Stimulated activated CD4-positive, alpha-beta T cell treated with anti-CD3 and anti-CD28 coated beads, TNF-alpha, amount 100 ng/mL, for 24 hours (primary cell): Measurements from ENCODE around the gene KIFC3.
"Not testable (repeated sequence)": the region's sequence is repeated elsewhere in the genome, so short reads cannot be mapped to it uniquely, and the experiment has no call there.

Experiments used
- DNase-seq, 3 experiments: peaks; one replicate each; pipeline ENCODE4 v3.0.0-alpha.2; 2020; ENCODE audit warnings: low read depth in 3 of 3

KIFC3 gene

DNA sequence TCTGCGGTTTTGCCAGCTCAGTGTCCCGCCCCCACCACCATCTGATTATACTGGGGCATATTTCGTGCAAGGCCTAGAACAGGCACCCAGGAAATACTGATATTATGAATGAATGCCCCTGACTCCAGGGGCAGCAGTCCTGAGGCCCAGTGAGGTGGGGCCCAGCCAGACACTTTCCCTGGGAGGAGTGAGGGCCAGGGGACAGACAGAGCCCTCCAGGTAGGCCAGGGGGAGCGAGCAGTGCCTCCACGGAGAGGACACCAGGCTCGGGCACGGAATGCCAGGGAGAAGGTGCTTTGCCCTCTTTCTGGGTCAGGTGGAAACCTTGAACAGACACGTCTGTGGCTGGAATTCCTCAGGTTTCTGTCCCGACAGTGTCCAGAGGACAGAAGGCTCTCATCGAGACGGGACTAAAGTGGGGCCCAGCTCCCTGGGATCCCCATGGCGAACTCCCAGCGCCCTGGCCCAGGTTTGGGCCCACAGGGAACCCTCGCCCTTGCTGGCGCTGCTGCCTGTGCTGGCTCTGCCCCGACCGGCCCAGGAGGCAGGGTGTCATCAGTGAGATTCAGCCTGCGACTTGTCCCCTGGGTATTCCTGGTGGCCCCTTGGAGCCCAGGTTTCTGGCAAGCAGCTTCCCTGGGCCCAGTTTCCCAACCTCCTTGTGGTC lies 62.4 kb downstream of the KIFC3 start:
- no peak for DNase-seq

DNA sequence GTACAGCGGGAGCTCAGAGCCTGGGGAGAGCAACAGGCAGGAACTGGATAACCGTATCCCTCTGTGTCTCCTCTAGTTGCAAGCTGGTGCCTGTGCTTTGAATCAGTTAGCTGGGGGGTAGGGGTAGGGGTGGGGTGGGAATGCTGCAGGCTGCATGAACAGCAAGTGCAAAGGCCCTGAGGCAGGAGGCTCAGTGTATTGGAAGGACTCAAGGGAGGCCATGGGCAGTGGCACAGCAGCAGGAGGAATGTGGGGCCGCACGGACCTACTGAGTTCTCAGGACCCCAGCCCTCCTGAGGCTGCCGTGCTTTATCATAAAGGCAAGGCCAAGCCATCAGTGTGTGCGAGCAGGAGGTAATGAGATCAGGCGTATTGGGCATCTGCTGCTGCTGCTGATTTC lies 63.4 kb downstream of the KIFC3 start:
- no peak for DNase-seq

DNA sequence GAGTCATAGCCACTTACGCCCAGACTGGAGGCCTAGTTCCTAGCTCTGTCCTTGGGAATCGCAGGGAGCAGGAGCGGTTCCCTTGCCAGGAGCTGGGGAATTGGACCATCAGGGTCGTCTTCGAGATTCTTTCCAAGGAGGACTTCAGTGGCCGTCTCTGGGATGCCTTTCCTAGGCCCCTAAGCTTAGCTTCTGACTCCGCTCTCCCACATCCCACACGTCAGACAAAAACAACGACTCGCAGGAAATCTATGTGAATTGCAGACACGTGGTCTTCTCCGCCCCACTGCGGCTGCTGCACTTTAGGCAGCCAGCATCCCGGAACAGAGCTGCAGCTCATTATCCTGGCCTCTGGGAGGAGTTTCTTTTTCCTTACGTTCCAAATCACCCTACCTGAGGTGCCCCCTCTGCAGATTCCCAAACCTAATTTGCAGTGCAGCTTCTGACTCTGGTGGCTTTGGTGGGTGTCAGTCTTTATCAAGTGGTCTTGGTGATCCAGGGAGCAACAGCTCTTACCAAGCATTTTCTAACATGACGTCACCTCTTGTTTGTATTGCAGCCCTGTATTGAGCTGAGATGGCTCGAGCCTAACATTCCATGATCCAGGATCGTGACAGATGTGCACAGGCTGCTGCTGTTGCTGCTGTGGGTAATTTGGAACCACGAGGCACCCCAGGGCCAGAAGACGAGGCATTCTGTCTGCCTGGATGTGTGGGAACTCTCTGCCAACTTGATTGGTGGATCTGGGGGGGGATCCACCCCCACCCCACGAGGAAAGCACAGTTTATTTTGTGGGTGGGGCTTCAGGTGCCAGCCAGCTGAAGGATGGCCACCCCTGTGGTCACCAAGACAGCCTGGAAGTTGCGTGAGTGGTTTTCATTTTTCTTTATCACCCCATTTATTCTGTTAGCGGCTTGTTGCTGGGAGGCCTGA lies 65.6 kb downstream of the KIFC3 start:
- DNase-seq, result peak in 2 of 3 experiments; percentile 13 to 34

DNA sequence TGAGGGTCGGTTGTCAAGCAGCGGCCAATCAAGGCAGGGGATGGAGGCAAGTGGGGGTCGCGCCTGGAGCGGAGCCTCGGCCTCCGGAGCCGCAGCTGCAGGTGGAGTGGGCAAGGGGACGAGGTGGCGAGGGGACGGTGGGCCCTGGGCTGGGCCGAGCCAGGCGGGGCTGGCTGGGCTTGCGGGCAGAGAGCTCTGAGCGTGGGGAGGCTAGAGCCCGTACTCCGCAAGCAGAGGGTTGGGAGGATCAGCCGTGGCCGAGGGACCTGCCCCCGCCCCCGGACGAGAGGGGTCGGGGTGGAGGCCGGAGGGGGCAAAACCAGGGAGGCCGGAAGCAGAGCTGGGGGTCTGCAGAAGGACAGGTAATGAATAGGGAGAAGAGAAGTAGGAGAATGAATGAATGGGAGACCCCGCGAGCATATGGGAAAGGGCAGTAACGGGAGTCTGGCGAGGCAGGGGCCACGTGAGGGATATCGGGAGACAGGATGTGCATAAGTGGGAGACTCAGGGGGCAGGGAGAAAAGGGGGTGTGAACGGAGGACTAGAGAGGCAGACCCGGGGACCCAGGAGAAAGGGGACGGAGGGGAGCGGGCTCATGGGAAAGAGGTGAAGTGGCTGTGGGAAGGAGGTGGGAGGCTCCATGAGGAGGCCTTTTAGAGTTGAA lies 66.4 kb downstream of the KIFC3 start, which contains the start of gene KATNB1:
KATNB1 (plus strand) TSS at position 16 of the 664 bp plus-strand sequence. CDS start 1,474 bp downstream, outside the sequence.
- DNase-seq, result no peak

DNA sequence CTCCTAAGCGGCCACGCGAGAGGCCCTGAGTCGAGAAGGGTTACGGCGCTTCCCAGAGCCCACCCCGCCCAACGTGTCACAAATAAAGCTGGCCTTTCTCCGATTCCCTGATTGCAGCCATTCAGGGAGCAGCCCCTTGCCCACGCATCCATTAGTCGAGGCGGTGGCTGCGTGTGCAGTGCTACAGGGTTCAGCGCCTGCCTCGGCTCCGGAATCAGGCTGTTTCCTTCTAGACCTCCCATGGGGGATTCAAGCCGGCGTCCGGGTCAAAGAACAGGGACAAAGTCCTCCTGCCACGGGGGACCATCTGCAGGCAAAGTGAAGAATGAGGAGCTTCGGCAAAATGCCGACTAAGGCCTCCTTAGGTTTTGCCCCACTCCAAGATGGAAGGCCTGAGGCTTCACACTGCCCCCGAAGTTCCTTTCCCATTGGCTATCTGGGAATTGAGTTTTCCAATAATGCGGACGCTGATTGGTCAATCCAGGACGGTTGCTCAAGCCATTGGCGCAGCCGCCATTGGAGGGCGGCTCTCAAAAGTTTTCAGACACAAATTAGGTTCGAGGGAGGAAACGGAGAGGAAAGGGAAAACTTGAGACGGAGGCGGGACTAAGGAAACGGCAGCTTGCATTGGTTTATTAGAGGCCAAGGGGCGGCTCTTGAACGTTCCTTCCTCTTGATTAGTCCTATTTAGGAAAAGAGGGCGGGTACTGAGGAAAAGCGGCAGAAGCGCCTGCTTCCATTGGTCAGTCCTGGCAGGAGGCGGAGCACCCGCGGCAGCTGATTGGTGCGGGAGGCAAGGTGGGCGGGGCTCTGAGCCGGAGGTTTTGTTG lies 67.2 kb downstream of the KIFC3 start:
- peak; percentile 94 to 98 (median 96) for DNase-seq

DNA sequence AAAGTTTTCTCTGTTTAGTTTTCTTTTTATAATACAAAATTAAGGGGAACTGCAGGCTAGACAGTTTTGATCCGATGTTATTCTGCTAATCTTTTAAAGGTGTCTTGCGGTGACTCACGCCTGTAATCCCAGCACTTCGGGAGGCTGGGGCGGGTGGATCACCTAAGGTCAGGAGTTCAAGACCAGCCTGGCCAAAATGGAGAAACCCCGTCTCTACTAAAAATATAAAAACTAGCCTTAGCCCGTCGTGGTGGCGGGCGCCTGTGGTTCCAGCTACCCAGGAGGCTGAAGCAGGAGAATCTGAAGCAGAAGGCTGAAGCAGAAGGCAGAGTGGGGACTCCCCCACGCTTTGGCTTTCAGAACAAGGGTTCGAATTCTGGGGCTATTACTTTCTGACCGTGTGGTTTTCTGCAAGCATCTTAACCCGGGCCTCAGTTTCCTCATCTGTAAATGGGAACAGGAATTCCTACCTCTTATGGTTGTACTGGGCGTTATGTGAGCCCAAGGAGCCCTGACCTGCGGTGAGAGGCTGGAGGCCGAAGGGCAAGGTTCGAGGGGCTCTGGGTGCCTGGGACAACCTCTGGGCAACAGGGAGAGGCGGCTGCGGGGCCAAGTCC lies 67.9 kb downstream of the KIFC3 start:
- DNase-seq, result no peak

DNA sequence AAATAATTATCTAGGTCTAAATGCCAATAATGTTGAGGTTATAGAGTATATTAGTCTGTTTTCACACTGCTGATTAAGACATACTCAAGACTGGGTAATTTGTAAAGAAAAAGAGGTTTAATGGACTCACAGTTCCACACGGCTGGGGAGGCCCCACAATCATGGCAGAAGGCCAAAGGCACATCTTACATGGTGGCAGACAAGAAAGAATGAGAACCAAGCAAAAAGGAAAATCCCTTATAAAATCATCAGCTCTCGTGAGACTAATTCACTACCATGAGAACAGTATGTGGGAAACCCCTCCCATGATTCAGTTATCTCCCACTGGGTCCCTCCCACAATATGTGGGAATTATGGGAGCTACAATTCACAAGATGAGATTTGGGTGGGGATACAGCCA lies 69.6 kb downstream of the KIFC3 start:
- DNase-seq, result no peak

DNA sequence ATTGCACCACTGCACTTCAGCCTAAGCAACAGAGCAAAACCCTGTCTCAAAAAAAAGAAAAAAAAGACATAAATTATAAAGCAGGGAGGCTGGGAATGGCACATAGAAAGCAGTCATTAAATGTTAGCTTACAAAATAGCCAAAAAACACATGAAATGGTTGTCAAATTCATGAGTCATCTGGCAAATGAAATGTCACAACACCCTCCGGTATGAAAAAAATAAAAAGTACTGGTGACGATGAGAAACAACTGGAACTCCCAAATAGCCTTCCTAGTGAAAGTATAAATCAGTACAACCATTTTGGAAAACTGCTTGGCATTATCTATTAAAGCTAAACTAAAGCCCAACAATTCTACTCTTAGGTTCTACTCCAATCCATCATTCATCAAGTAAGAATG lies 70.3 kb downstream of the KIFC3 start:
- DNase-seq, result no peak

DNA sequence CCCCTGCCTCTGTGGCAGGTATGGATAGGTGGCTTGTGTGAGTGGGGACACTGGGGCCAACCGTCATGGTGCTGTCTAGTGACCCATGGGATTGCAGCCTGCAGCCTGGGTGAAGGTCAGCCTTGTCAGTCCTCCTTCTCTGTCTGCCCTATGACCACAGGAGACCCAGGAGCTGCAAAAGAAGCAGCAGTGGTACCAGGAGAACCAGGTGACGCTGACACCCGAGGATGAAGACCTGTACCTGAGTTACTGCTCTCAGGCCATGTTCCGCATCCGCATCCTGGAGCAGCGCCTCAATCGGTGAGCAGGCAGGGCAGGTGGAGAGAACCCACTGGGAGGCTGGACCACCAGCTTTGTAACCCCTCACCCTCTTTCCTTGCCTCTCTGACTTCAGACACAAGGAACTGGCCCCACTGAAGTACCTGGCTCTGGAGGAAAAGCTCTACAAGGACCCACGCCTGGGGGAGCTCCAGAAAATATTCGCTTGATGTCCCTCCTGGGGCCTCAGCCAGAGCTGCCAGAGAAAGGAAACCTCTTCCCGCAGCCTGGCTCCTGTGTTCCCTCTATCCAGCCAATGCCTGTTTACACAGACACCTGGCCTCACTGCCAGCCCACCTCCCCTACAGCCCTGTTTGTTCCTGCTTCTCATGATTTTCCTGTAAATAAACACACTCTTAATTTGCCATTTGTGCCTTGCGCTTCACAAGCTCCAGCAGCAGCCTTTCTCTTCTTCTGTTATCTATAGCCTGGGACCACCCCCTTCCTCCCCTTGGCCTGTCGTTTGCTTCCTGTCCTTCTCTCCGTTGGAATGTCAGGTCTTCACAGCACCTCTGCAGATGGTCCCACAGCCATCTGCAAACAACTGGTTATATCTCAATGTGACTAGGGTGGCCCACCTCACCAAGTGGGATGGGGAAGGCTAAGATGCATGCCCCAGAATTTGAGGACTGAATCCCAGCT lies 71.2 kb downstream of the KIFC3 start:
- no peak for DNase-seq

DNA sequence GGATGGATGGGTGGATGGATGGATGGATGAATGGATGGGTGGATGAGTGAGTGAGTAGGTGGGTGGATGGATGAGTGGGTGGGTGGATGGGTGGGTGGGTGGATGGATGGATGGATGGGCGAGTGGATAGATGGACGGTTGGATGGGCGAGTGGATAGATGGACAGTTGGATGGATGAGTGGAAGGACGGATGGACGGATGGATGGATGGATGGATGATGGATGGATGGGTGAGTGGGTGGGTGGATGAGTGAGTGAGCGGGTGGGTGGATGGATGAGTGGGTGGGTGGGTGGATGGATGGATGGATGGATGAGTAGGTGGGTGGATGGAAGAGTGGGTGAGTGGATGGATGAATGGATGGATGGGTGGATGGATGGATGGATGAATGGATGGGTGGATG lies 72.4 kb downstream of the KIFC3 start:
- DNase-seq, result not testable (repeated sequence)

DNA sequence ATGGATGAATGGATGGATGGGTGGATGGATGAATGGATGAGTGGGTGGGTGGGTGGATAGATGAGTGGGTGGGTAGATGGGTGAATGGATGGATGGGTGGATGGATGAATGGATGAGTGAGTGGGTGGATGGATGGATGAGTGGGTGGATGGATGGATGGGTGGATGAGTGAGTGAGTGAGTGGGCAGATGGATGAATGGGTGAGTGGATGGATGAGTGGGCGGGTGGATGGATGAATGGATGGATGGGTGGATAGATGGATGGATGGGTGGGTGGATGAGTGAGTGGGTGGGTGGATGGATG lies 73.2 kb downstream of the KIFC3 start:
- no peak for DNase-seq

DNA sequence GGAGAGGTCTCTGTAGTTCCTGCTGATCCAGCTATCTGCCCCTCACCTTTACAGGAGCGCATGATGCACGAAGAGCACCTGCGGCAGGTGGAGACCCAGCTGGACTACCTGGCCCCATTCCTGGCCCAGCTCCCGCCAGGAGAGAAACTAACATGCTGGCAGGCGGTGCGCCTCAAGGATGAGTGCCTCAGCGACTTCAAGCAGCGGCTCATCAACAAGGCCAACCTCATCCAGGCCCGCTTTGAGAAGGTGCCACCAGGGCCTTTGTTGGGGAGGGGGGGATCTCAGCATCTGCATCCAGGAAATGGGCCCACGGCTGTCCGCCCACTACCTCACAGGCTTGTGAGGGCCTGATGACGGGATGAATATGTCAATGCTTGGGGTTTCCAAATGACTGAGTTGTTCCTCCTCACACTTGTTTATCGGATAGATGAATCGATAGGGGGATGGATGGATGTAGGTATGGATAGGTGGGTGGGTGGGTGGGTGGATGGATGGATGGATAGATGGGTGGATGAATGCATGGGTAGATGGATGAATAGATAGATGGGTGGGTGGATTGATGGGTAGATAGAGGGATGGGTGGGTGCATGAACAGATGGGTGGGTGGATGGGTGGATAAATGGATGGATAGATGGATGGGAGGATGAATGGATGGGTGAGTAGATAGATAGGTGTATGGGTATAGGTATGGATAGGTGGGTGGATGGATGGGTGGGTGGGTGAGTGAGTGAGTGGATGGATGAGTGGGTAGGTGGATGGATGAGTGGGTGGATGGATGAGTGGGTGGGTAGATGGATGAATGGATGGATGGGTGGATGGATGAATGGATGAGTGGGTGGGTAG lies 73.7 kb downstream of the KIFC3 start:
- no peak for DNase-seq

DNA sequence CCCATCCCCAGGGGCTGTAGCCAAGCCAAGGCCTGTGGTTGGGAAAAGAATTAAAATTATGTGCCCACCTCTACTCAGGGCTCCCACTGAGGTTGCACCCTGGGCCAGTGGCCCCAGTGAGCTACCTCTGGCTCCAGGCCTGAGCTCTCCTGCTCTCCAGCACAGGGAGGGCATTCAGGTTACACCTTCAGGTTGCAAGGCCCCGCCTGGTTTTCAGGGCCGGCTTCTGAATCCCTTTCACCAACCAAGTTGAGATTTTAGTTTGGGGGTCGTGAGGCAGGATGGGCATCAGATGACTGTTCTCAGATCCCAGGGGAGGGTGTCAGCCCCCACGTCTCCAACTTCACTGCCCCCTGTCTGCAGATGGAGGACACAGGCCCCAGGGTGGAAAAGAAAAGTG lies 74.7 kb downstream of the KIFC3 start:
- DNase-seq, result no peak

DNA sequence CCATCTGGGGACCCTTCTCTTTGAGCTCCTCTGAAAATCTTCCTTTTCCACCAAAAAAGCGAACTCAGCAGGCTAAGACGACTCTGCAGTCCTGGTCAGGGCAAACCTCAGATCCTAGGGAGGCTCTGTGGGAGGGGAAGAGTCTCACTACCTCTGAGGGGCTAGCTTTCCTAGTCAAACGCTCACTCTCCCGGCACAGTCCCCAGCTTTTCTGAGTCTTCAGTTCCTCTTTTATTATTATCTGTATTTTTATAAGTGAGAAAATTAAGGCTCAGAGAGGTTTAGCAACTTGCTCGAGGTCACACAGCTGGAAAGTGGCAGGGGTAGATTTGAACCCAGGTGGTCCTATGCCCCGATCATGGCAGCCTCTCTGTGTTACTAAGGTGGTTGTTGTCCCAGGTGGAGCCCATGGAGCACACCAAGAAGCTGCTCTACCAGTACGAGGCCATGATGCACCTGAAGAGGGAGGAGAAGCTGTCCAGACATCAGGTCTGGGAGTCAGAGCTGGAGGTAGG lies 75.8 kb downstream of the KIFC3 start:
- DNase-seq, result no peak

DNA sequence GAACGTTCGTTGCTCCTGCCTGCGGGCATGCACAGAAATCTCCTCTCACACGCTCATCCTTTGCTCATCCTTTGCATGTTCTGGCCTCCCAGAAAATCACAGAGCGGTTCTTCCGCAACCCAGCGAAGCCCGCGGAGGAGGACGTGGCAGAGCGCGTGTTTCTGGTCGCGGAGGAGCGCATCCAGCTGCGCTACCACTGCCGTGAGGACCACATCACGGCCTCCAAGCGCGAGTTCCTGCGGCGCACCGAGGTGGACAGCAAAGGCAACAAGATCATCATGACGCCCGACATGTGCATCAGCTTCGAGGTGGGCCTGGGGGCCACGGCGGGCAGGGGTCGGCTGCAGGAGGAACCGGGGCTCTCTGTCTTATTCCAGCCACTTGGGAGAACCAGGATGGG lies 76.3 kb downstream of the KIFC3 start:
- no peak for DNase-seq

DNA sequence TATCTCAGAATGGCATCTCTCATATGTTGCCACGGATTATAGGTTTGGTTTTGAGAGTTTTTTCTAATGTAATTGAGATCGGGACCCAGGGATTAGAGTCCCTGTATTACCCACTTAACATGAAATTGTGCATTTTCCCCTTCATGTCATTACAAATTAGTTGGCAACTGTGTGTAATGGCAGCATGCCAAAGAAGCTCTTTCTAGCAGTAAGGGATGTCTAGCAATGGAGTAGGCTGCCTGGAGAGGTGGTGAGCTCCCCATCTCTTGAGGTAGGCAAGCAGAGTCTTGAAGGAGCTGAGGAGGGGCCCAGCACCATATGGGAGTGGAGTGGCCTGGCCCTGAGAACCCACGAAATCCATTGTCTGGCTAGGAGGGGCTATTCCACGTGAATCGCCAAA lies 76.7 kb downstream of the KIFC3 start:
- DNase-seq, result no peak

DNA sequence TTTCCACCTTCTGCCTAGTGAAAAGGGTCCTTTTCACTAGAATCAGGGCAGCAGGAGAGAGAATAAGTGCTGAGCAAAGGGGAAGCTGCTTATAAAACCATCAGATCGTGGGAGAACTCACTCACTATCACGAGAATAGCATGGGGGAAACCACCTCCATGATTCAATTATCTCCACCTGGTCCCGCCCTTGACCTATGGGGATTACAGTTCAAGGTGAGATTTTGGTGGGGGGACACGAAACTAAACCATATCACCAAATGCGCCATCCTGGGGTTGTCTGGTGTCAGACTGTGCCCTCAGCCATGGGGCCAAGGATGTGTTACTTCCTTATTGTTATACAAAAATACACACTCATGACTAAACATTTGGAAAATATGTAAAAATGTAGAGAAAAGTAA lies 77.1 kb downstream of the KIFC3 start:
- DNase-seq, result no peak

DNA sequence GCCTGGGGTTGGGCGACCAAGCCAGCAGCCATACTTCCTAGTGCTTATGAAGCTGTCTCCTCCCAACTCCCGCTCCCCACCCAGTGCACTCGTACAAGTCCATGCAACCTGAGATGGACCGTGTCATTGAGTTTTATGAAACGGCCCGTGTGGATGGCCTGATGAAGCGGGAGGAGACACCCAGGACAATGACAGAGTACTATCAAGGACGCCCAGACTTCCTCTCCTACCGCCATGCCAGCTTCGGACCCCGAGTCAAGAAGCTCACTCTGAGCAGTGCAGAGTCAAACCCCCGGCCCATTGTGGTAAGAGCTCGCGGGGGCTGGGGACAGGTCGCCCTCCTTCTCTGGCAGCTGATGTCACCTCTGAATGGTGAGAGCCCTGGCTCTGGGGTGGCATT lies 77.8 kb downstream of the KIFC3 start:
- no peak for DNase-seq

DNA sequence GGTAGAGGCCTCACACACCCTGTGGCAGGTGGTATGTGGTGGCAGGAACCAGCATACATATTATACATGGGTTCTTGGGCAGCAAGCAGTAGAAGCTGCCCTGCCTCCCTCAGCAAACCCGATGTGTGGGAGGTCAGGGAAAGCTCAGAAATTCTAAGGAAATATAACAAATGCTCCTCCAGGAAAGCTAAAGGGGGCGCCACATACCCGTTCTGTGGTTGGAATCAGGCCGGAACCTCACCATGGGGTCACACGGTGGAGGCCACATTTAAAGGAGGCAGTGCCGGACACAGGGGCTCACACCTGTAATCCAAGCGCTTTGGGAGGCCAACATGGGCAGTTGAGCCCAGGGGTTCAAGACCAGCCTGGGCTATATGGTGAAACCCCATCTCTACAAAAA lies 79.1 kb downstream of the KIFC3 start:
- no peak for DNase-seq
